Measurements from ENCODE around the gene FBXO39. TPM values are rescaled to one million over a fixed set of nuclear protein-coding genes. Genes with fewer than 3 reads are reported as not detected.
"Not testable (repeated sequence)": the region's sequence is repeated elsewhere in the genome, so short reads cannot be mapped to it uniquely, and the experiment has no call there.

FBXO39 gene
- total and polyA plus RNA-seq, 4 donors: 0.32 TPM; not detected in 3

DNA sequence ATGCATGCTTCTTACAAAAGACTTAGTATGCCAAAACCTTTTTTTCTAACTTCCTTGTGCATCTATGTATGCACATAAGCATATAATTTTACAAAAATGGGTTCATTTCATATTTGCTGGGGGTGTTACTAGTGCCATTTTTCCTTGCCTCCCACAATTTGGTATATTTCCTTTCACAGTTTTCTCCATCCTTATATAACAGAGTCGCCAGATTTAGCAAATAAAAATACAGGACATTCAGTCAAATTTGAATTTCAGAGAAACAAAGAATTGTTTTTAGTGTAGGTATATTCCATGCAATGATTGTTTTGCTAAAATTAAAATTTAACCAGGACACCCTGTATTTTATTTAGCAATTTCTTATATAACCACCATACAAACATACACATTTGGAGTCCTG is 4.0 kb upstream of the FBXO39 start:
- TF ChIP-seq, protein P1, sequence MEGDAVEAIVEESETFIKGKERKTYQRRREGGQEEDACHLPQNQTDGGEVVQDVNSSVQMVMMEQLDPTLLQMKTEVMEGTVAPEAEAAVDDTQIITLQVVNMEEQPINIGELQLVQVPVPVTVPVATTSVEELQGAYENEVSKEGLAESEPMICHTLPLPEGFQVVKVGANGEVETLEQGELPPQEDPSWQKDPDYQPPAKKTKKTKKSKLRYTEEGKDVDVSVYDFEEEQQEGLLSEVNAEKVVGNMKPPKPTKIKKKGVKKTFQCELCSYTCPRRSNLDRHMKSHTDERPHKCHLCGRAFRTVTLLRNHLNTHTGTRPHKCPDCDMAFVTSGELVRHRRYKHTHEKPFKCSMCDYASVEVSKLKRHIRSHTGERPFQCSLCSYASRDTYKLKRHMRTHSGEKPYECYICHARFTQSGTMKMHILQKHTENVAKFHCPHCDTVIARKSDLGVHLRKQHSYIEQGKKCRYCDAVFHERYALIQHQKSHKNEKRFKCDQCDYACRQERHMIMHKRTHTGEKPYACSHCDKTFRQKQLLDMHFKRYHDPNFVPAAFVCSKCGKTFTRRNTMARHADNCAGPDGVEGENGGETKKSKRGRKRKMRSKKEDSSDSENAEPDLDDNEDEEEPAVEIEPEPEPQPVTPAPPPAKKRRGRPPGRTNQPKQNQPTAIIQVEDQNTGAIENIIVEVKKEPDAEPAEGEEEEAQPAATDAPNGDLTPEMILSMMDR (IDR thresholded peaks at IDR 0.05; ENCODE audit: control extremely low read depth, extremely low read depth): no peak
- no peak for ATAC-seq (ENCODE audit: insufficient read depth, low FRiP score)
- peaks cover 0 to 20% (median 10%) of the 10 kb centered on the region in 3 donors for H3K27me3 ChIP-seq (ENCODE audit: control insufficient read depth in 3 of 3, insufficient read depth in 3 of 3, low read length in 2 of 3)
- no peak for DNase-seq
- no peak overlapping the region for H3K9ac ChIP-seq (ENCODE audit: insufficient read depth in 1 of 2, low read length in 2 of 2)
- peaks cover 0 to 22% (median 8%) of the 10 kb centered on the region in 4 donors for H3K9me3 ChIP-seq (ENCODE audit: control insufficient read depth in 4 of 4, insufficient read depth in 3 of 4, low read length in 3 of 4)
- H3K4me1 ChIP-seq (ENCODE audit: control insufficient read depth in 5 of 5, insufficient read depth in 5 of 5, low read length in 5 of 5): no peaks in the 10 kb centered on the region
- 93% methylated on average over 1 of the region's 1 CpG for WGBS, 2 donors
- peaks cover 12 to 35% (median 24%) of the 10 kb centered on the region in 4 donors for H3K36me3 ChIP-seq (ENCODE audit: control insufficient read depth in 4 of 4, insufficient read depth in 4 of 4, low read length in 4 of 4)
- no peak overlapping the region for H3K27ac ChIP-seq (ENCODE audit: low read depth in 1 of 2, low read length in 1 of 2)
- H3K4me3 ChIP-seq: no peak overlapping the region

DNA sequence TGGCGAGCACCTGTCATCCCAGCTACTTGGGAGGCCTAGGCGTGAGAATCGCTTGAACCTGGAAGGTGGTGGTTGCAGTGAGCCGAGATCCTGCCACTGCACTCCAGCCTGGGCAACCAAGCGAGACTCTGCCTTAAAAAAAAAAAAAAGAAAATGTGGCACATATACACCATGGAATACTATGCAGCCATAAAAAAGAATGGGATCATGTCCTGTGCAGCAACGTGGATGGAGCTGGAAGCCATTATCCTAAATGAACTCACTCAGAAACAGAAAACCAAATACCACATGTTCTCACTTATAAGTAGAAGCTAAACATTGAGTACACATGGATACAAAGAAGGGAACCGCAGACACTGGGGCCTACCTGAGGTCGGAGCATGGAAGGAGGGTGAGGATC is 1.1 kb upstream of the FBXO39 start:
- Histone ChIP-seq H3K27me3 (ENCODE audit: control insufficient read depth in 3 of 3, insufficient read depth in 3 of 3, low read length in 2 of 3) (peaks cover 0 to 20% (median 15%) of the 10 kb centered on the region in 3 donors), H3K36me3 (ENCODE audit: control insufficient read depth in 4 of 4, insufficient read depth in 4 of 4, low read length in 4 of 4) (peaks cover 12 to 31% (median 14%) of the 10 kb centered on the region in 4 donors), H3K9me3 (ENCODE audit: control insufficient read depth in 4 of 4, insufficient read depth in 3 of 4, low read length in 3 of 4) (peaks cover 0 to 28% (median 6%) of the 10 kb centered on the region in 4 donors)
- WGBS, 2 donors: 96 to 97% methylated on average over 8 of the region's 8 CpGs
- not testable (repeated sequence) for H3K9ac ChIP-seq (ENCODE audit: insufficient read depth in 1 of 2, low read length in 2 of 2); H3K27ac ChIP-seq (ENCODE audit: low read depth in 1 of 2, low read length in 1 of 2); H3K4me1 ChIP-seq (ENCODE audit: control insufficient read depth in 5 of 5, insufficient read depth in 5 of 5, low read length in 5 of 5); ATAC-seq (ENCODE audit: insufficient read depth, low FRiP score); DNase-seq; H3K4me3 ChIP-seq

DNA sequence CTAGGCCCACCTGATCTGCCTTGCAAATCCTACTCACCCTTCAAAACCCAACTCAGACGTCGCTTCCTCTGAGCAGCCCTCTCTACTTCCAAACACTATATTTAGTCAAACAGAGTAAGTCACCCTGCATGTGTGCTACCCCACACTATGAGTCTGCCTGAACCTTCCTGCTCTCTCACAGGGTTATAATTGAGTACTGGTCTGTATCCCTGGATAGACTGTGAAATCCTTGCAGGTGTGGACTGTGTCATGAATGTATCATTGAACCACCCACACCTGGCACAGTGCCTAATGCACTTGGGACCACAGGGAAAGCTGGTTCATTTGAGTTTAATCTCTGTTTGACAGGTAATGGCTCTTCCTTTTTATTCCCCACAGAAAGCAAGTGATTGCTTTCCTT is 3.4 kb downstream of the FBXO39 start:
- Histone ChIP-seq H3K36me3 (ENCODE audit: control insufficient read depth in 4 of 4, insufficient read depth in 4 of 4, low read length in 4 of 4) (no peaks in the 10 kb centered on the region), H3K27me3 (ENCODE audit: control insufficient read depth in 3 of 3, insufficient read depth in 3 of 3, low read length in 2 of 3) (peaks cover 0 to 20% (median 15%) of the 10 kb centered on the region in 3 donors), H3K4me3 (no peak overlapping the region), H3K9ac (ENCODE audit: insufficient read depth in 1 of 2, low read length in 2 of 2) (no peak overlapping the region), H3K27ac (ENCODE audit: low read depth in 1 of 2, low read length in 1 of 2) (no peak overlapping the region), H3K4me1 (ENCODE audit: control insufficient read depth in 5 of 5, insufficient read depth in 5 of 5, low read length in 5 of 5) (no peaks in the 10 kb centered on the region), H3K9me3 (ENCODE audit: control insufficient read depth in 4 of 4, insufficient read depth in 3 of 4, low read length in 3 of 4) (peaks cover 0 to 32% (median 0%) of the 10 kb centered on the region in 4 donors)
- no peak for ATAC-seq (ENCODE audit: insufficient read depth, low FRiP score)
- DNase-seq: no peak
- WGBS, 2 donors: 61 to 92% methylated on average over 2 of the region's 2 CpGs
- TF ChIP-seq, protein P1 (IDR thresholded peaks at IDR 0.05; ENCODE audit: control extremely low read depth, extremely low read depth): no peak

DNA sequence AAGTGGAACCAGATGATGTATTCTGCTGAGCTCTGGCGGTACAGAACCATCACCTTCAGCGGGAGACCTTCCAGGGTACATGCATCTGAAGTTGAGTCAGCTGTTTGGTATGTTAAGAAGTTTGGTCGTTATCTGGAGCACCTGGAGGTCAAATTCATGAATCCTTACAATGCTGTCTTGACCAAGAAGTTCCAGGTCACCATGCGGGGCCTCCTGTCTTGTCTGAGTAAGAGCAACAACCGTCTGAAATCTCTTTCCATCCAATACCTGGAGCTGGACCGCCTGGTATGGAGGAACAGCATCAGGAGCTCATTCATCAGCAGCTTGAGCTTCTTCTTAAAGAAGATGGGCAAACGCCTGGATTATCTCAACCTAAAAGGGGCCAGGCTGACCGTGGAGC is 4.0 kb downstream of the FBXO39 start:
- H3K9me3 ChIP-seq (ENCODE audit: control insufficient read depth in 4 of 4, insufficient read depth in 3 of 4, low read length in 3 of 4): peaks cover 0 to 27% (median 0%) of the 10 kb centered on the region in 4 donors
- 79 to 86% methylated on average over 8 of the region's 8 CpGs for WGBS, 2 donors
- ATAC-seq (ENCODE audit: insufficient read depth, low FRiP score) (no peak), DNase-seq (no peak)
- H3K27me3 ChIP-seq (ENCODE audit: control insufficient read depth in 3 of 3, insufficient read depth in 3 of 3, low read length in 2 of 3): peaks cover 0 to 15% (median 15%) of the 10 kb centered on the region in 3 donors
- TF ChIP-seq, protein P1 (IDR thresholded peaks at IDR 0.05; ENCODE audit: control extremely low read depth, extremely low read depth): no peak
- H3K4me1 ChIP-seq (ENCODE audit: control insufficient read depth in 5 of 5, insufficient read depth in 5 of 5, low read length in 5 of 5): no peaks in the 10 kb centered on the region
- no peak overlapping the region for H3K4me3 ChIP-seq
- H3K9ac ChIP-seq (ENCODE audit: insufficient read depth in 1 of 2, low read length in 2 of 2): no peak overlapping the region
- H3K27ac ChIP-seq (ENCODE audit: low read depth in 1 of 2, low read length in 1 of 2): no peak overlapping the region
- H3K36me3 ChIP-seq (ENCODE audit: control insufficient read depth in 4 of 4, insufficient read depth in 4 of 4, low read length in 4 of 4): no peaks in the 10 kb centered on the region
